ENCODE results near the gene BCL11A. TPM values are rescaled to one million over a fixed set of nuclear protein-coding genes. Genes with fewer than 3 reads are reported as not detected.

The BCL11A gene
- total RNA-seq, 4 donors from 2014 or later = 4.6 to 12.8 (median 9.0) TPM

DNA sequence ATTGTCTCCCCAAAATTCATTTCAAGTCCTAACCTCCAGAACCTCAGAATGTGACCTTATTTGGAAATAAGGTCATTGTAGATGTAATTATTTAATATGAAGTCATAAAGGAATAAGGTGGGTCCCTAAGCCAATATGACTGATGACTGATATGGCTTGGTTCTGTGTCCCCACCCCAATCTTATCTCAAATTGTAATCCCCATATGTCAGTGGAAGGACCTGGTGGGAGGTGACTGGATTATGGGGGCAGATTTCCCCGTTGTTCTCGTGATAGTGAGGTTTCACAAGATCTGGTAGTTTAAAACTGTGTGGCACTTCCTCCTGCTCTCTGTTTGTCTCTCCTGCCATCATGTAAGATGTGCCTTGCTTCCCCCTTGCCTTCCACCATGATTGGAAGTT, 43.0 kb upstream of the BCL11A start:
- H3K4me3 ChIP-seq (replicated peaks in 1 of 3) = no peak overlapping the region
- H3K27ac ChIP-seq = no peak overlapping the region
- TF ChIP-seq, protein P1, sequence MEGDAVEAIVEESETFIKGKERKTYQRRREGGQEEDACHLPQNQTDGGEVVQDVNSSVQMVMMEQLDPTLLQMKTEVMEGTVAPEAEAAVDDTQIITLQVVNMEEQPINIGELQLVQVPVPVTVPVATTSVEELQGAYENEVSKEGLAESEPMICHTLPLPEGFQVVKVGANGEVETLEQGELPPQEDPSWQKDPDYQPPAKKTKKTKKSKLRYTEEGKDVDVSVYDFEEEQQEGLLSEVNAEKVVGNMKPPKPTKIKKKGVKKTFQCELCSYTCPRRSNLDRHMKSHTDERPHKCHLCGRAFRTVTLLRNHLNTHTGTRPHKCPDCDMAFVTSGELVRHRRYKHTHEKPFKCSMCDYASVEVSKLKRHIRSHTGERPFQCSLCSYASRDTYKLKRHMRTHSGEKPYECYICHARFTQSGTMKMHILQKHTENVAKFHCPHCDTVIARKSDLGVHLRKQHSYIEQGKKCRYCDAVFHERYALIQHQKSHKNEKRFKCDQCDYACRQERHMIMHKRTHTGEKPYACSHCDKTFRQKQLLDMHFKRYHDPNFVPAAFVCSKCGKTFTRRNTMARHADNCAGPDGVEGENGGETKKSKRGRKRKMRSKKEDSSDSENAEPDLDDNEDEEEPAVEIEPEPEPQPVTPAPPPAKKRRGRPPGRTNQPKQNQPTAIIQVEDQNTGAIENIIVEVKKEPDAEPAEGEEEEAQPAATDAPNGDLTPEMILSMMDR (IDR thresholded peaks at IDR 0.05) = no peak
- no peak for TF ChIP-seq POLR2A (IDR thresholded peaks at IDR 0.05)
- H3K4me1 ChIP-seq = no peaks in the 10 kb centered on the region
- H3K27me3 ChIP-seq = no peaks in the 10 kb centered on the region
- no peak for DNase-seq
- intact Hi-C loops (cut with DNase I) = no loop called here
- no peaks in the 10 kb centered on the region for H3K36me3 ChIP-seq
- H3K9me3 ChIP-seq = no peaks in the 10 kb centered on the region
- WGBS, 2 donors = 86 to 93% methylated on average over 2 of the region's 2 CpGs

DNA sequence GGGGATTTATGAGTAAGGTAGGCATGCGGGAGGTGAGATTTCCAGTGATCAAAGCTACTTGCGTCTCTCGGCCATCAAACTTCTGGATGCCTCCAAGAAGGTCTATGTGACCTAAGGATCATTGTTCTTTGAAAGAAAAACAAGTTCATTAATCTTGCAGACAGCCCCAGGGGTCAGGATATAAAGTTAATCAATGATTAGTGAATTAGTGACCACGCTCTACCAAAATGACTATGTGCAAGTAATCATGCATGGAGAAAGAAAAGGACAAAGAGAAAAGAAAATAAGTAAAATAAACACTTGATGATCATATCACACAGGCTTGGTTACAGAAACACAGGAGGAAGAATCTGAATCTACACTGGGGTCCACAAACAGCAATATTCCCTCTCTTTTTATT, 42.5 kb upstream of the BCL11A start:
- intact Hi-C loops (cut with DNase I) = no loop called here
- Histone ChIP-seq H3K9me3 (no peaks in the 10 kb centered on the region), H3K4me3 (replicated peaks in 1 of 3) (no peak overlapping the region), H3K4me1 (no peaks in the 10 kb centered on the region), H3K27me3 (no peaks in the 10 kb centered on the region), H3K27ac (no peak overlapping the region), H3K36me3 (no peaks in the 10 kb centered on the region)
- TF ChIP-seq POLR2A (IDR thresholded peaks at IDR 0.05) = no peak
- TF ChIP-seq, protein P1 (IDR thresholded peaks at IDR 0.05) = no peak
- 88 to 90% methylated on average over 4 of the region's 4 CpGs for WGBS, 2 donors
- DNase-seq = no peak

DNA sequence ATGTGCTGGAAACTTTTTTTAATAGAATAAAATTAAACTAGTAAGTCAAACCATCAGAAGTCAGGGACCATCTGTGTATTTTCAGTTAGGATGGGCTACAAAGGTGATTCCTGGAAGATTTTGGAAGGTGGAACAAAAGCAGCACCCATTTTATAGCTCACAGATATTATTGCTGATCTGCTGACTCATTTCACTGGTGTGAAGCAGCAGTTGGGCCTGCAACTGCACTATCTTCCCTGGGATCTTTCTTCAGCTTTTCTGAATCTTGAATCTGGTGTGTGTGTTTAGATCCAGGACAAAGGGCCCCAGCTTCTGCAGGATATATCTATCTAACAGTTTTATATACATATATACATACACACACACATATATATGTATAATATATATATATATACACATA, 35.6 kb upstream of the BCL11A start:
- H3K27me3 ChIP-seq = no peaks in the 10 kb centered on the region
- TF ChIP-seq, protein P1 (IDR thresholded peaks at IDR 0.05) = no peak
- TF ChIP-seq POLR2A (IDR thresholded peaks at IDR 0.05) = no peak
- H3K27ac ChIP-seq = no peak overlapping the region
- intact Hi-C loops (cut with DNase I) = no loop called here
- no peaks in the 10 kb centered on the region for H3K4me1 ChIP-seq
- no peaks in the 10 kb centered on the region for H3K36me3 ChIP-seq
- no peaks in the 10 kb centered on the region for H3K9me3 ChIP-seq
- DNase-seq = no peak
- H3K4me3 ChIP-seq (replicated peaks in 1 of 3) = no peak overlapping the region

DNA sequence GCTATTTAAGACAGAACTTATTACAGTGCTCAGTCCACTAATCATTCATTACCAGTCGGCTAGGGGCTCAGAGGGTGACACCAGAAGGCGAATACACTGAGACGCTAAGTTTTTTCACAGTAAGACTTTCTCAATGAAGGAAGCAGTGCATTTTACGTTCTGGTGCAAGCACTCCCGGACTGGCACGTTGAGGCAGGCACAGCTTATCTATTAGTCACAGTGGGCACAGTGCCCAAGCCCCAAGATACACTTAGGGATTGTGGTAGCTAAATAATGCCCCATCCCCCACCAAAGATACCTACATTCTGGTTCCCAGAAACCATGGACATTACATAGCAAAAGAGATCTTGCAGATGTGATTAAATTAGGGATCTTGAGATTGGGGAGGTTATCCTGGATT, 32.6 kb upstream of the BCL11A start:
- Histone ChIP-seq H3K36me3 (no peaks in the 10 kb centered on the region), H3K4me1 (no peaks in the 10 kb centered on the region), H3K27ac (no peak overlapping the region), H3K4me3 (replicated peaks in 1 of 3) (no peak overlapping the region), H3K9me3 (no peaks in the 10 kb centered on the region), H3K27me3 (no peaks in the 10 kb centered on the region)
- no peak for TF ChIP-seq POLR2A (IDR thresholded peaks at IDR 0.05)
- TF ChIP-seq, protein P1 (IDR thresholded peaks at IDR 0.05) = no peak
- intact Hi-C loops (cut with DNase I) = no loop called here
- no peak for DNase-seq
- WGBS, 2 donors = 87 to 89% methylated on average over 6 of the region's 6 CpGs

DNA sequence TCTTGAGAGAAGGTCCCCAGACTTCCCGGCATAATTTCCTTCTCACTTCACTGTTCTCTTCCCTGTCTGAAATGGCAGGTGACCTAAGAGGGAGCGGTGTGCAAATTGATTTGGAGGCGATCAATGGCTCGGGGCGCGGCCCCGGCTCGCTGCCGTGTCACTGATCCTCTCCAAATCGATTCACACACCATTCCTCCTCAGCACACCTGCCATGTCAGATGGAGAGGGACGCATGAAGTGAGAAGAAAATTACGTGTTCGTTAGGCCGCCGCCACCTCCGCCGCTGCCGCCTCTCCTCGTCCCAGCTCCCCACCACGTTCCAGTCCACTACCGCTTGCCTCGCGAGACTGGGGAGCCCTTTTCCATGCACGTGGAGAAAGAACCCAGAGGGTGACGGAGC, 31.8 kb upstream of the BCL11A start:
- H3K27me3 ChIP-seq = no peaks in the 10 kb centered on the region
- no peaks in the 10 kb centered on the region for H3K36me3 ChIP-seq
- intact Hi-C loops (cut with DNase I) = no loop called here
- H3K4me3 ChIP-seq (replicated peaks in 1 of 3) = no peak overlapping the region
- no peaks in the 10 kb centered on the region for H3K4me1 ChIP-seq
- no peaks in the 10 kb centered on the region for H3K9me3 ChIP-seq
- DNase-seq = no peak
- no peak overlapping the region for H3K27ac ChIP-seq
- TF ChIP-seq, protein P1 (IDR thresholded peaks at IDR 0.05) = no peak
- no peak for TF ChIP-seq POLR2A (IDR thresholded peaks at IDR 0.05)
- WGBS, 2 donors = 95% methylated on average over 25 of the region's 25 CpGs
